HG02588 (cell line): Measurements from ENCODE around the gene BCL11B.
"Not testable (repeated sequence)": the region's sequence is repeated elsewhere in the genome, so short reads cannot be mapped to it uniquely, and the experiment has no call there.

Source experiments
- ATAC-seq: cut with Tn5 transposase; IDR thresholded peaks from one replicate; pipeline ENCODE4 v1.9.1; 2021; ENCODE audit warnings: mild to moderate bottlenecking, moderate library complexity; ENCODE audit not compliant: unreplicated experiment

The BCL11B gene

DNA sequence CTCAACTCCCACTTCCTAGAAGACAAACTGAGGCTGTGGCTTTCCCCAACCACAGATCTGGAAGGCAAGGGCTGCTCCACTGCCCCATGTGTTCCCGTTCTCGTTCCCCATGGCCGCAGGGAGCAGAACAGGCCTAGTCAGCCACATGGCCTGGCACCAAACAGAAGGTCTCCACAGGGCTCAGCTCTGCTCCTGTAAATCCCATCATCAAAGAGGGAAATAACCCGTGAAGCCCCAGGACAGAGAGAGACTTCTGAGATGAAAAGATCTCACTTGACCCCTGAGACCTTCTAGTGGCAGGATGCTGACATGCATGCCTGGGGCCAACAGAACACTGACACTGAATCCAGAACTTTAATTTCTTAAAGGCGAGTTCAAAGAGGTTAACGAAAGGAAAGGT is 68.9 kb downstream of the BCL11B start:
- ATAC-seq, result no peak

- ATAC-seq, result no peak
Observed at GRCh38 chr14:99202516-99202915, 69.5 kb downstream of the BCL11B start.

DNA sequence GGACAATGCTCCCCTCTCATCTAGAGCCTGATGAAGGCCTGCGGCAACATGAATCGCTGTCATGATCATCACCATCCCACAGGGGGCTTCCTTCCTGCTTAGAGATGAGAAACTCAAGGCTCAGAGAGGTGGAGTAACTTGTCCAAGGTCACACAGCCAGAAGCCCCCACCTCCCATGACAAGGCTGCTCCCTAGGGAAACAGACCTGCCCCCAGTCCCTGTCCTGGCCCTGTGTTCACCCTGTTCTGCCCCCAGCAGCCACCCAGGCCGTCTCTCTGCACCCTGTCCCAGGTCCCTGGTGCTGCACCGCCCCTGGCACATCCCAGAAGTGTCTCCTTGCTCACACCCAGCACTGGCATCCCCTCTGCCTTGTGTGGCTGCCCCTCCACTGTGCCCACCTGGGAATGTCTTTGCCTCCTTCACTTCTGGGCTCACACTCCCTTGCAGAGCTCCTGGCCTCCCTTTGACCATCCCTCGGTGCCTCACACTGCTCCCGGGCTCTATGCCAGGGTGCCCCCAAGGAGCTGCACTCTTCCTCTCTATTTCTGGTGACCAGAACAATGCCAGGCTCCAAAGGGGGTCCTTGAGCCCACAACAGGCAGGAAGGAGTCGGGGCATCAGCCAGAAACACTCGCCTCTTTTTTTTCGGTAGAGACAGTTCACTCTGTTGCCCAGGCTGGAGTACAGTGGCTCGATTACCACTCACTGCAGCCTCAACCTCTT is 70.5 kb downstream of the BCL11B start:
- no peak for ATAC-seq

DNA sequence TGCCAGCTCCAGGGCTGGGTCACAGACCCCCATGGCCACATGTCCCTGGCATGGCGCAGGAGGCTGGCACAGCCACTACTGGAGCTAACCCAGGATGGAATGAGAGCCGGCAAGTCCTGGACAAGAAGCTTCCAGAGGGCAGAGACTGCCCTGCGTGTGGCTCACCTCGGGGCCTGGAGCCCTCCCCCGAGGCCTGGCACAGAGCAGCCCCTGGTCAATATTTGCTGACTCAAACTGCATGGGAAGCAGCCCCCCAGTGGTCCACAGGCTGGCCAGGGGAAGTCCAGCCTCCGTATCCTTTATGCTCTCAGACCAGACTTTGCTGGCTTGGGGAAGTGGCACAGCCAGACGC is 71.4 kb downstream of the BCL11B start:
- ATAC-seq, result no peak

DNA sequence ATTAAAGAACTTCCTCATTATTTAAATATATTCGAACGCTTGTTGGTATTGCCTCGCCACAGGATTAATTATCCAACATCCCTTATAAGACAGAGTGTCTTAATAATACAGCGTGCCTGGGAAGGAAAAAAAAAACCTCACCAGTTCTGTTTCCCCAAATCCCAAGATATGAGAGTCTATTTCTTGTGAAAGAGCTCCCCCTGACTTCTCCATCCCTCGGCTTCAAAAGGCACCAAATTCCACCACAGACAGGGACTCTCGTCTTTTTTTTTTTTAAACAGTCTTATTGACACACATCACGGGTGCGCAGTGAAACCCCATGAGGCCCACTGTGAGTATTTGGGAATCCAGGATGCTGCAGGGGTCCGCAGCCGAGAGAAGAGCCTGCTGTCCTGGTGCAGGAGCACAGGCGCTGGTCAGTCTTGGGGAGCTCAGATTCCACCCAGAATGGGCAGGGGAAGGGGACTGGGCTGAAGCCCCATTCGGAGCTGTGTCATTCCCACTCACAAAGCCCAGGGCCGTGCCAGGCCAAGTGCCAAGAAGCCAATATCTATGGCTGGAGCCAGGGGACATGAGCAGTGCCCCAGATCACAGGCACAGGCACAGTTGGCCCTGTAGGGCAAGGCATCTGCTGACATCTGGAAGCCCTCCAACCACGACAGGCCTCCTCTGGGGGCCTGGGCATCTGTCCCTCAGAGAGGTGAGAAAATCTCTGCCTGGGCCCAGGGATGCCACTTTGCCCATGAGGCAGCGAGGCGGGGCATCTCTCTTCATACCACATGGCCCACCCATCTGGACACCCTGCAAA is 71.9 kb downstream of the BCL11B start:
- ATAC-seq, result no peak

DNA sequence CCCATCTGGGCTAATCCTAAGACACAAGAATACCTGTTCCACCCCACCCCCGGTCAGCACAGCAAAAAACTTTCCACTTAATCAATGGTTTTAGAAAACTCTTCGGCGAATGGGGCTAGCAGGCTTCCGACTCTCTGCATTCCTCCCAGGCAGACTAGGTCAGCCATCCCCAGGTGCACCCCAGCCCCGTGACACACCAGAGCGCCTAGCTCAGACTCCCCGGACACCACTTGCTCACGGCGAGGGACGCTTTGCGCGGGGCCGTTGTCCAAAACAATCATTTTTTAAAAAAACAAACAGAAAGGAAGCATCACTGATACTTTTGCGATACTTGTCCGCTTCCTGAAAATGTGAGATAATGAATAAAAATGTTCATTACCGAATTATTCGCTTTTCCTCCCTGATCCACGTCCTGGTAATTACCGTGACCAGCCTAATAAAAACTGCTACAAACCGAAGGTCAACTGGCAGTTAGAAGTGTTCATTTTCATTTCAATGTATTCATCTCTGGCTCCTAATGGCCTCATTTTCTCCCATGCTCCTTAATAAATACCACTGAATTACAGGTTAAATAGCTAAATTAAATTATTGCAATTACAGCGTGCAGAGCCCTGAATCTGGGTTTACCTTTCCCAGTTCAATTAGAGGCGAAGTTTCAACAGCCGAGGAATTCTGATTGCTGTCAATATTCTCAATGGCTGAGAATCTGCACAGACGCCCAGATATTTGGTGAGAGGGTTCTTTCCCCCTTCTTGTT is 73.1 kb downstream of the BCL11B start:
- no peak for ATAC-seq

DNA sequence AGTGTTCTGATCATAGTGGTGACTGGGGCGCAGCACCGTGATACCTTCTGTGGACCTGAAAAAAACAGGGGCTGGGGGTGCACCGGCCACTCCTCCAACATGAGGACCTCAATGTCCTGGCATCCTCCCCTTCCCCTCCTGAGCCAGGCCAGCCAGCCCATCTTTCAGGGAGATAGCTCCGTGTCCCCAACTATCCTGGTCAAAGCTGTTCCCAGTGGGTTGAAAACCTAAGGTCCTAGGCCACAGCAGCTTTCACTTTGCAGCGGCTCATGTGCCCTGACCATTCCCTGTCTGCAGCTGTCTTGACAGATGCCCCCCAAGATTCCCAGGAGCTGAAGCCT is 75.7 kb downstream of the BCL11B start:
- no peak for ATAC-seq

DNA sequence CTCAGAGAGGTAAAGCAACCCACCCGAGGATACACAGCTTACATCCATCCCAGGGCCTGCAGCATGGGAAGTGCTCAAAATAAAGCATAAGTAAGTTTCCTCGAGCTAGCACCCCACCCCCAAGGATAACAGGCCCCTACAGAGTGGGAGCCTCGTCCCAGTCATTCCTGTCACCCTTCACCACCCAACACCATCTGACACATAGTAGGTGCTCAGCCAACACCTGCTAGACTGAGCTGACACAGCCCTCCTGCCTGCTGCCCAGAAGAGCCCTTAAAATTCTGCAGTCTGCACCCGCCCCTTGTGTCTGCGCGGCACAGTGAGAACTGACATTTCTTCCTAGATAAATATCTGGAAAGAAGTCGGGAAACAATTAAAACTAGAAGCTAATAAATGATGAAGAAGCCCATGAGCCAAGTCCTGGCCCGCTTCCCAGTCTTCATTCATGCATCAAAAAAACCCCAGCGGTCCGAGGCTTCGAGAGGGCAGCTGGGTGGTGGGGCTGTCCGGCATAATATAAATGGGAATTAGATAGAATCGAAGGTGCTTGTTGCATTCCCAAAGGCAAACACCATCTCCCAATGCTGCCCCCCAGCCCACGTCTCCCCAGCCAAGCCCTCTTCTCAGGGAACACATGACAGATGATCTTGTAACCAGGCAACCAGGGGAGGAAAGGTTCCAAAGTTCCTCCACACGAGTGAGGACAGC is 76.2 kb downstream of the BCL11B start:
- ATAC-seq, result no peak

DNA sequence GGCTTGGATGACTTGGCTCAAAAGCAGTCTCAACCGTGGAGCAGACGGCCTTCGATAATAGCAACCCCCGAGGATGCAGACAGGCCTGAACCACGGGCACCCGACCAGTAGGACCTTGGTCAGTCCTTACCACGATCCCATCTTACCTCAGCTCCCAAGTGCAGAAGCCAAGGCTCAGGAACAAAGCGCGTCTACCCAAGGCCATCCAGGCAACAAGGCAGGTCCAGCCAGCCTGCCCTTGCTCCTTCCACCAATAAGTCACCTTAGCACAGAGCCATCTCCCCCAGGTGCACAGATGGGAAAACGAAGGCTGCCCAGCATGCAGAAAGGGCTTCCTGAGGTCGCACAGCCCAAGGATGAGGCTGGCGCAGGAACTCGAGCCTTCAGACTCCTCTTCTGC is 77.3 kb downstream of the BCL11B start:
- ATAC-seq, result no peak

- ATAC-seq, result no peak
Observed at GRCh38 chr14:99194136-99194535, 77.9 kb downstream of the BCL11B start.

DNA sequence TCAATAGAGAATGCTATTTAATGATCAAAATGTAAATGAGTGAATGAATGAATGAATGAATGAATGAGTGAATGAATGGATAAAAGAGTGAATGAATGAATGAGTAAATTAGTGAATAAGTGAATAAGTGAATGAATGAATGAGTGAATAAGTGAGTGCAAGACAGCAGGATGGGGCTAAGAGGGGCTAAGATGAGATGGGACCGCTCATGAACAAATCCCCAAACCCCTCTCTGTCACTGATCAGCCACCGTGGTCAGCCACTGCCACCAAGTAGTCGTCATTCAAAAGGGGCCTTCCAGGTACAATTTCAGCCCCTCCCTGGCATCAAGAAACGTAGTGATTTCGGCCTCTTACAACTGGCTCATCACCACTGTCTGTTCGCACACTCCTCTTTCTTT is 79.2 kb downstream of the BCL11B start:
- ATAC-seq, result no peak

GRCh38 chr14:99192028-99192621 is 79.9 kb downstream of the BCL11B start:
- ATAC-seq, result no peak

DNA sequence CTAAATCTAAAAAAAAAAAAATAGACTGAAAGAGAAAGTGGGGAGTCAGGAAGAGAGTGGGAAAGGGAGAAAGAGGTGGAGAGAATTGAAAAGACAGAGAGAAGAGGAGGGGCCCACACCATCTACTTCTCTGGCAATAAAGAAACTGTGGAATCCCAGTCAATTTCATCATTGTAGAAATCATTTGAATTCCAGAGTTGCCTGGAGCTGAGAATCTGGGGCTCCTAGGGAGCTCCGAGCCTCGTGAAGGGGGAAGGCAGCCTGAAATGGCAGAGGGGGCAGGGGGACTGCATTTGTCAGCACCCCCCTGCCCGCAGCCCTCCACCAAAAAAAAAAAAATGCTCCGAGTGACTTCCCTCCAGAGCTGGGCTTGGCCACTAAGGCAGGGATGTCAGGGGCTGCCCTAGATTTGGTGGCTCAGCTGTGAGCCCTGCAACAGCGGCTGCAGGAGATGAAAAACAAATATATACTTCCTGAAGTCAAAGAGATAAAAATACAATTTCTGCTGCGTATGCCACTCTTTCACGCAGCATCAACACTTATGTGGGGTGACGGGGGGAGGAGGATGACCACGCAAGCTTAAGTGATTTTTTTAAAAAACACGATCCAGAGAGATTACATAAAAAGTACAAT is 80.5 kb downstream of the BCL11B start:
- no peak for ATAC-seq

- ATAC-seq, result no peak
Observed at GRCh38 chr14:99190696-99191394, 81.2 kb downstream of the BCL11B start.

DNA sequence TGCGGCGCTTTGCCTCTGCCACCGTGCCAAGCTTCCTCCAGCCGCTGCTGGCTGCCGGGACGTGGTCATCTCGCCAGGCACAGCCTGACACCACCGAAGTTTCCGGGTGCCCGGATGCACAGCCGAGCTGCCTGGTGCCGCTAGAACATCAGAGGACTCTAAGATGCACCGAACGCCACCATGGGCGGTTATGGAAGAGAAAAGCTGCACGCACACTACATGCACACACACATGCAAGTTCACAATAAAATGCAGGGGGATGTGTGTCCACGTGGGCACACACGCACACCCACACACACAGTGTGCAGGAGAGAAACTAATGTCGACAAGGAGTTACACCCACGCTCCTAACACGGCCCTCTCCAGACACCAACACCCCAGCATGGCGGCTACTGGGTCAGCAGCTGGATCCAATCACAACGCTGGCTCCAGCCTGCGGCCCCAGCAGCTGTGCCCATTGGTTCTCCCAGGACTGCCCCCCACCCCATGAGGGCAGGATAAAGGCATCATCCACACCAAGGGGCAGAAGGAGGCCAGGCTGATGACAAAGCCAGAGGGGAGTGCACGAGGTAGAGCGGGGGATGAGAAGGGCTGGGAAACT is 82.7 kb downstream of the BCL11B start:
- no peak for ATAC-seq

GRCh38 chr14:99188731-99189191 is 83.2 kb downstream of the BCL11B start:
- ATAC-seq, result no peak

DNA sequence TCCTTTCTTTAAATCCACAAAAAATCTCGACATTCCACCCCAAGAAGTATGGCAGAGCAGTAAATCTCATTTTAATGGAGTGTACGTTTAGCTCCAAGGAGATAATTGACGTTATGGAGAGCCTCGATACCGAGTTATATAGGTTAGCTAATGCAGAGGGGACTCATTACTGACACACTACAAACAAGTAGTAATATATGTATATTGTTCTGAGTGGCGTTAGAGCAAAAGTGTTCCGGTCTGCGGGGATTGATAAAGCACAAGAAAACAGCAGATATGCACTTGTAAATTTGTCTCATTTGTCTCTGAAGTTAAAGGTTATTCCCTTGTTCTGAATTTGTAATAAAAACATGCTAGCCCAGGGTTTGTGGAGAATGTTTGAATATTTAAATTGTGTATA is 84.1 kb downstream of the BCL11B start:
- ATAC-seq, result no peak

GRCh38 chr14:99186956-99187690 is 84.9 kb downstream of the BCL11B start:
- no peak for ATAC-seq

GRCh38 chr14:99186336-99186735 is 85.7 kb downstream of the BCL11B start:
- ATAC-seq, result not testable (repeated sequence)
